AG04450 (cell line): ENCODE measurements around the gene CLCF1. TPM values are rescaled to one million over a fixed set of nuclear protein-coding genes. Genes with fewer than 3 reads are reported as not detected.

Source experiments
- CTCF ChIA-PET: fragments of 300-600, 350-600 bp; formaldehyde crosslinking; extraction: SDS; loops from one replicate; lab custom pipeline; 2022; ENCODE audit warnings: antibody characterized with exemption, inconsistent platforms; lab: Charles Lee
- POLR2A ChIA-PET: fragments of 350-600 bp; formaldehyde crosslinking; extraction: SDS; loops from one replicate; lab custom pipeline; 2021; ENCODE audit warnings: antibody characterized with exemption, inconsistent platforms; lab: Yijun Ruan, JAX
- DNase-seq: peaks from one replicate; pipeline ENCODE4 v3.0.0-alpha.2; 2011; ENCODE audit warnings: low read depth, low spot score
- H3K27ac ChIP-seq: one replicate; pipeline ENCODE4 v1.5.1; 2012; ENCODE audit warnings: low read depth, low read length, control low read depth
- H3K27me3 ChIP-seq: one replicate; pipeline ENCODE4 v1.6.0; 2012; ENCODE audit warnings: low read length; ENCODE audit not compliant: control insufficient read depth, insufficient read depth
- H3K4me3 ChIP-seq: 2 replicates; pipeline ENCODE4 v1.5.1; 2011; ENCODE audit warnings: mild to moderate bottlenecking, low read depth, low read length, control low read depth
- H3K9me3 ChIP-seq: 2 replicates; pipeline ENCODE4 v1.5.1; 2012; ENCODE audit warnings: low read length; ENCODE audit not compliant: control insufficient read depth, insufficient read depth
- polyA plus RNA-seq: library from polyadenylated mRNA; depleted of rRNA; stranded (reverse); fragments of >200 nt; gene quantifications from 2 replicates; pipeline ENCODE4 v1.2.3, GENCODE V29; 2011
- TF ChIP-seq, protein P1 (sequence below): IDR thresholded peaks from 2 replicates; pipeline ENCODE4 v1.5.1; 2011; ENCODE audit warnings: low read depth, low read length, control low read depth, inconsistent platforms

Gene CLCF1
- polyA plus RNA-seq, 1 experiment = 11.4 TPM

DNA sequence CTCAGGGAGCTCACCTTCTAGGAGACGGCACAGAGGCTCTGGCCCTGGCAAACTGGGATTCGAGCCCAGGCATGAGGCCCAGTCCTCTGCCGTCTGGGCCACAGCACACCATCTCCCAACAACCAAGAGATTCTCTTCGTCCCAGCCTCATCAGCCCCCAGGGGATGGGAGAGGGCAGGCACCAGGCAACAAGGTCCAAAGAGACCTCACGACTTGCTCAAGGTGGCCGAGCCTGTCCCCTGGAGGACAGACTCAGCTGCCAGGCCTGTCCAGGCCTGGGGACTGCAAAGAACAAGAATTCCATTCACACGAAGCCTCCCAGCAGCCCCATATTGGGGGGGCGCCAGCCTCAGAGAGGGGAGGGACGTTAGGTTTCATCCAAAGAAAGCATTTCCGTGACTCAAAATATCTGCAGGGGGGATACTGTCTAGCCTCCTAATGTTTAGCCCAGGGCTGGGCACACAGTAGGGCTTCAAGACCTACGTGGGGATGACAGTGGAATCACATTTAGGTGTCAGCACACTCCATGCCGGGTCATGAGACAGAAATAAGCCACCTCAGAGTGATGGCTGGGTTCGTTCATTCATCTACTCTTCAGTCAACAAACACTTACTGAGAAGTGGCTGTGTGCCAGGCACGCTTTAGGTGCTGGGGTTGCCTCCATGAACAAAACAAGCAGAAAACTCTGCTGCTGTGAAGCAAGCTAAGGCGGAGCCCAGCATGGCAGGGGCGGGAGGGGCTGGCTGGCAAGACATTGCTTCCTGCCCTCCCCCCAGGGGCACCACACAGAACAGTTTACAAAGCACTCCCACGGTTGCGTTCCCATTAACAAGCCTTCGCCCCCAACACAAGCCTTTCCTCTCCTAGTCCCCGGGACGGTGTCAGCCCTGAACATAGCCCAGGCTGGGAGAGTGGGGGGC is 43.3 kb upstream of the CLCF1 start:
- DNase-seq = no peak
- ChIA-PET CTCF (interaction anchor here (1.2 kb wide), 1 partner anchor 15 kb away, joined by 7 read pairs; the partner anchor contains the start of gene PPP1CA), POLR2A (no interaction called here)
- TF ChIP-seq, protein P1, sequence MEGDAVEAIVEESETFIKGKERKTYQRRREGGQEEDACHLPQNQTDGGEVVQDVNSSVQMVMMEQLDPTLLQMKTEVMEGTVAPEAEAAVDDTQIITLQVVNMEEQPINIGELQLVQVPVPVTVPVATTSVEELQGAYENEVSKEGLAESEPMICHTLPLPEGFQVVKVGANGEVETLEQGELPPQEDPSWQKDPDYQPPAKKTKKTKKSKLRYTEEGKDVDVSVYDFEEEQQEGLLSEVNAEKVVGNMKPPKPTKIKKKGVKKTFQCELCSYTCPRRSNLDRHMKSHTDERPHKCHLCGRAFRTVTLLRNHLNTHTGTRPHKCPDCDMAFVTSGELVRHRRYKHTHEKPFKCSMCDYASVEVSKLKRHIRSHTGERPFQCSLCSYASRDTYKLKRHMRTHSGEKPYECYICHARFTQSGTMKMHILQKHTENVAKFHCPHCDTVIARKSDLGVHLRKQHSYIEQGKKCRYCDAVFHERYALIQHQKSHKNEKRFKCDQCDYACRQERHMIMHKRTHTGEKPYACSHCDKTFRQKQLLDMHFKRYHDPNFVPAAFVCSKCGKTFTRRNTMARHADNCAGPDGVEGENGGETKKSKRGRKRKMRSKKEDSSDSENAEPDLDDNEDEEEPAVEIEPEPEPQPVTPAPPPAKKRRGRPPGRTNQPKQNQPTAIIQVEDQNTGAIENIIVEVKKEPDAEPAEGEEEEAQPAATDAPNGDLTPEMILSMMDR = no peak
- H3K9me3 ChIP-seq = no peaks in the 10 kb centered on the region
- no peak overlapping the region for H3K4me3 ChIP-seq
- no peak overlapping the region for H3K27ac ChIP-seq
- H3K27me3 ChIP-seq = peaks cover 25% of the 10 kb centered on the region

DNA sequence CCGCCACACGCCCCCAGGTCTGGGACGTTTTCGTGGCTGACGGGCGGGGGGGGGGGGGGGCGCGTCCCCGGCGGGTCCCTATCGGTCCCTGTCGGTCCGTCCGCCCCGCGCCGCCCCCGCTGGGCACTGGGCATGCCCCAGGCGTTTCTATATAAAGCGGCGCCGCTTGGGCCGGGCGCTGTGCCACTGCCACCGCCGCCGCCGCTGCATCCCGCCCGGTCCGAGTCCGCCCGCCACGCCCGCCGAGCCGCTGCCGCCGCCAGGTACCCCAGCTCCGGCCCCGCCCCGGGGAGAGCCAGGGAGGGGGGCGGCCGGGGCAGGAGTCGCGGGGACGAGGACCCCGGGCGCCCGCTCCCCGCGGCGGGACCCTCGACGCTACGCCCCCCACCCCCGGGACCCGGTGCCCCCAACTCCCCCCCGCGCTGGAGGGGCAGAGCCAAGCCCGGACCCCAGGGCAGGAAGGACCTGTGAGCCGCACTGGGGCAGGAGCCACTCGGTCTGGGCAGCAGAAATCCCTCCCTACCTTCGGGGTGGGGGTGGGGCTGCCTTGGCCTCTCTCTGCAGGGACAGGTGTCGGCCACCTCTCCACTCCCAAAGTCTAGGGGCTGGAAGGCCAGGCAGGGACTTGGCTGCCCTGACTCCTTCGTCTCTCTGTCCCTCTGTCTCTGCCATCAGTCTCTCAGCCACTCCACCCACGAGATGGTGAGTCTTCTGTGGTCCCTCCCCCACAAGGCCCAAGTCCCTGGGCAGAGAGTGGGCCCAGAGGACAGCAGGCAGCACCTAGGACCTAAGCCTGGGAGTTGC is 42.3 kb upstream of the CLCF1 start, which contains the start of gene CARNS1:
Gene CARNS1 (plus strand): TSS at position 178 of the 804 bp plus-strand sequence. CDS start 522 bp downstream, at position 700.
- H3K27me3 ChIP-seq = peaks cover 27% of the 10 kb centered on the region
- H3K9me3 ChIP-seq = no peaks in the 10 kb centered on the region
- DNase-seq = no peak
- ChIA-PET POLR2A (no interaction called here), CTCF (interaction anchor here (1.2 to 3.7 kb wide), 2 partner anchors 14 kb away, joined by 7 to 22 read pairs; partner anchors contain the start of gene PPP1CA)
- TF ChIP-seq, protein P1 = no peak
- H3K4me3 ChIP-seq = peak within 1 kb of the TSS; percentile 17; the same call in 1 of the 2 replicates
- H3K27ac ChIP-seq = no peak within 1 kb of the TSS

DNA sequence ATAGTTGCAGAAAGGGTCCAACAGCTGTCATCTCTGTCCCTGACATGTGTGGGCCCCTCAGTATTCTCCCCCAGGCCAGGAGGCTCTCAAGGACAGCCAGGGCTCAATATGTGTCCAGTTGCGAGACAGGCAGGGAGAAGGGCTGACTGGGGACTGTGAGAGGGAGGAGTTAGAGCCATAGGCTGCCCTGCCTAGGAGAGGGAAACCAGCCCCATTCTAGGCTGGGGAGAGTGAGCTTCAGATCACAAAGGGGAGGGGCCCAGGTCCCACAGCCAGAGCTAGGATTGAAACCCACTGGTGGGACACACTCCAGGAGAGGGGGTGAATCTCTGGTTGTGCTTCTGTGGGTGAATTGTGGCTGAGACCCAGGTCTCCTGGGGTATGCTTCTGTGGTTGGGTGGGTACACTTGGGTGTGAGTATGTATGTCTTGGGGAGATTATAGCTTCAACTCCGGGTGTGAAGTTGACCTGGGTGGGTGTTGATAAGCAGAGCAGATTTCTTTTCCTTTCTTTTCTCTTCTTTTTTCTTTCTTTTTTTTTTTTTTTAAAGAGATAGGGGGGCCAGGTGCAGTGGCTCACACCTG is 40.0 kb upstream of the CLCF1 start:
- TF ChIP-seq, protein P1 = no peak
- no peaks in the 10 kb centered on the region for H3K9me3 ChIP-seq
- peaks cover 43% of the 10 kb centered on the region for H3K27me3 ChIP-seq
- no peak overlapping the region for H3K4me3 ChIP-seq
- H3K27ac ChIP-seq = no peak overlapping the region
- ChIA-PET POLR2A (interaction anchor here (0.6 to 0.8 kb wide), 2 partner anchors 21 to 71 kb away, joined by 4 read pairs; partner anchors contain the start of gene RAD9A), CTCF (interaction anchor here (1.0 to 3.7 kb wide), 2 partner anchors 11 to 56 kb away, joined by 5 to 22 read pairs; partner anchors contain the start of gene PPP1CA)
- DNase-seq = no peak

DNA sequence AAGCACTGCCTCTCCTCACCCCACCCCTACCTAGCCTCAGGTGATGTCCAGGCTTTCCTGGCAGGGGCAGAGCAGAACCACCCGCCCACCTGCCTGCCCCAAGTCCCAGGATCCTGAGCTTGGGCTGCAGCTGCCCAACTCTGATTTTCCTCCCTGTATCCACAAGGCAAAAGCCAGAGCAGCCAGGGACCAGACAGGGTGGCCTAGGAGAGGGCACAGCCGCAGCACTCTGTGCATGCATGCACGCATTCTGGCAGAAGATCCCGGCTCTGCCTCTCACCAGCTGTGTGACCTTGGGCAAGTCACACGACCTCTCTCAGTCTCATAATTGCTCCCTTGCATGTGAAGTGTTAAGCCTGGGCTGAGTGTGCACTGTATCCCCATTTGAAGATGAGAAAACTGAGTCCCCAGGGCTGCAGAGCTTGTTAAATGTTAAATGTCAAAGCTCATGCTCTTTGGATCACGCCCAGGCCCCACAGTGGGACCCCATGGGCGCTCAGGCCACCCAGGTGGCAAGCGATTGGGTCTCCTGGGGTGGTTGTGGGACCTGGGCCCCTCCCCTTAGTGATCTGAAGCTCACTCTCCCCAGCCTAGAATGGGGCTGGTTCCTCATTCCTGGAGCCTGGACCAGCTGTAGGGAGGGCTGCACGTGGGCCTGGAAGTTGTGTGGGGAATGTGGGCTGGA is 39.2 kb upstream of the CLCF1 start:
- no peak overlapping the region for H3K4me3 ChIP-seq
- POLR2A ChIA-PET = interaction anchor here (0.8 kb wide), 1 partner anchor 21 kb away, joined by 4 read pairs; the partner anchor contains the start of gene RAD9A
- DNase-seq = no peak
- H3K9me3 ChIP-seq = no peaks in the 10 kb centered on the region
- TF ChIP-seq, protein P1 = no peak
- CTCF ChIA-PET = interaction anchor here (3.7 kb wide), 1 partner anchor 11 kb away, joined by 22 read pairs; the partner anchor contains the start of gene PPP1CA
- H3K27ac ChIP-seq = no peak overlapping the region
- peaks cover 46% of the 10 kb centered on the region for H3K27me3 ChIP-seq
